ENCODE data around the gene TEX28.

The TEX28 gene

DNA sequence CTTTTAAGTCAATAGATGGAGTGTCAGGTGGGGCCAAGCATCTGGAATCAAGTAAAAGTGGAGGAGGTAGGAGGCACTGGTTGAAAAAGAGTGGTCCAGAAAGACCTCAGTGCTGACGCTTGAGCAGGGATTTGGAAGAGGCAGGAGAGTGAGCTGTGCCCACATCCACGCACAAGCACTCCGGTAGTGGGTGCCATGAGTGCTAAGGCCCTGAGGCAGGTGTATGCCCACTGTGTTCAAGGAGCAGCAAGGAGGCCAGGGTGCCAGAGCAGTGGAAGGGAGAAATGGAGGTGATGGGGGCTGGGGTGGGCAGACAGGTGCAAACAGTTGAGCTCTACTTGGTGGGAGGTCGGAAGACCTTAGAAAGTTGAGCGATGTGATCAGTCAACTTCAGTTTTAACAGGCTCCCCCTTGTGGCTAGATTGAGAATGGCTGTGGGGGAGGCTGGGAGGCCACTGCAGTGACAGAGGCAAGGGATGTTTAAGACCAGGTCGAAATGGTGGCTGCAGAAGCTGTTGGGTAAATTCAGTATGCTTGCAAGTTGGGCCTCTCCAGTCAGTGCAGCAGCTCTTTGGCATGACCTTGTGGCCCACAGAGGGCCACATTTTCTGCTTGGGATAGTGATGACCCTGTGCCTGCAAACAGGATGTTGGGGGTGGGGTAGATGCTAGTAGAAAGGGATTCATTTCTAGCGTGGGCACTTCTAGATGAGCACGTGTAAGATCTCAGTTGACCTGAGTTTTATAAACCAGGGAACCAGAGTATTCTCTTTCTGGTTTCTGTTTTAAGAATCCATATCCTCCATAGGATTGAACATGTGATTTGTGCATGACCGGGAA, 13.4 kb upstream of the TEX28 start:
- Histone ChIP-seq H3K4me1 (ENCODE audit: insufficient read depth, low read length) (peaks cover 3% of the 10 kb centered on the region; the same call in 1 of the 2 replicates), H3K4me3 (ENCODE audit: low read depth in 1 of 2, low read length in 2 of 2) (no peak overlapping the region), H3K36me3 (ENCODE audit: insufficient read depth, low read length) (no peaks in the 10 kb centered on the region), H3K9me3 (ENCODE audit: insufficient read depth, low read length, severe bottlenecking) (no peaks in the 10 kb centered on the region), H3K79me2 (ENCODE audit: insufficient read depth, low read length) (no peaks in the 10 kb centered on the region), H3K27me3 (ENCODE audit: insufficient read depth, low read length, poor library complexity) (no peaks in the 10 kb centered on the region), H4K20me1 (ENCODE audit: insufficient read depth, low read length) (no peaks in the 10 kb centered on the region), H3K4me2 (ENCODE audit: insufficient read depth, low read length) (no peak overlapping the region), H2AFZ (ENCODE audit: low read depth, low read length) (no peak overlapping the region), H3K27ac (ENCODE audit: low read length) (no peak overlapping the region), H3K9ac (ENCODE audit: low read depth, low read length) (no peak overlapping the region)
- no peak for TF ChIP-seq EZH2 (IDR thresholded peaks at IDR 0.05; ENCODE audit: borderline replicate concordance, low read depth, low read length, severe bottlenecking)
- TF ChIP-seq, protein P1, sequence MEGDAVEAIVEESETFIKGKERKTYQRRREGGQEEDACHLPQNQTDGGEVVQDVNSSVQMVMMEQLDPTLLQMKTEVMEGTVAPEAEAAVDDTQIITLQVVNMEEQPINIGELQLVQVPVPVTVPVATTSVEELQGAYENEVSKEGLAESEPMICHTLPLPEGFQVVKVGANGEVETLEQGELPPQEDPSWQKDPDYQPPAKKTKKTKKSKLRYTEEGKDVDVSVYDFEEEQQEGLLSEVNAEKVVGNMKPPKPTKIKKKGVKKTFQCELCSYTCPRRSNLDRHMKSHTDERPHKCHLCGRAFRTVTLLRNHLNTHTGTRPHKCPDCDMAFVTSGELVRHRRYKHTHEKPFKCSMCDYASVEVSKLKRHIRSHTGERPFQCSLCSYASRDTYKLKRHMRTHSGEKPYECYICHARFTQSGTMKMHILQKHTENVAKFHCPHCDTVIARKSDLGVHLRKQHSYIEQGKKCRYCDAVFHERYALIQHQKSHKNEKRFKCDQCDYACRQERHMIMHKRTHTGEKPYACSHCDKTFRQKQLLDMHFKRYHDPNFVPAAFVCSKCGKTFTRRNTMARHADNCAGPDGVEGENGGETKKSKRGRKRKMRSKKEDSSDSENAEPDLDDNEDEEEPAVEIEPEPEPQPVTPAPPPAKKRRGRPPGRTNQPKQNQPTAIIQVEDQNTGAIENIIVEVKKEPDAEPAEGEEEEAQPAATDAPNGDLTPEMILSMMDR (IDR thresholded peaks at IDR 0.05; ENCODE audit: borderline replicate concordance, extremely low read depth, low read length, poor library complexity, severe bottlenecking) = peak; percentile 82
- DNase-seq = peak; percentile 77
- ATAC-seq (ENCODE audit: insufficient read depth, low read depth) = peak; percentile 91

GRCh38 chrX:154307202-154307601, 12.3 kb upstream of the TEX28 start:
- Histone ChIP-seq H3K27me3 (ENCODE audit: insufficient read depth, low read length, poor library complexity) (no peaks in the 10 kb centered on the region), H3K4me1 (ENCODE audit: insufficient read depth, low read length) (peaks cover 3% of the 10 kb centered on the region; the same call in 1 of the 2 replicates), H3K36me3 (ENCODE audit: insufficient read depth, low read length) (no peaks in the 10 kb centered on the region), H3K79me2 (ENCODE audit: insufficient read depth, low read length) (no peaks in the 10 kb centered on the region), H3K9ac (ENCODE audit: low read depth, low read length) (no peak overlapping the region), H3K4me2 (ENCODE audit: insufficient read depth, low read length) (no peak overlapping the region), H3K4me3 (ENCODE audit: low read depth in 1 of 2, low read length in 2 of 2) (no peak overlapping the region), H3K9me3 (ENCODE audit: insufficient read depth, low read length, severe bottlenecking) (no peaks in the 10 kb centered on the region), H2AFZ (ENCODE audit: low read depth, low read length) (no peak overlapping the region), H4K20me1 (ENCODE audit: insufficient read depth, low read length) (no peaks in the 10 kb centered on the region), H3K27ac (ENCODE audit: low read length) (no peak overlapping the region)
- no peak for TF ChIP-seq EZH2 (IDR thresholded peaks at IDR 0.05; ENCODE audit: borderline replicate concordance, low read depth, low read length, severe bottlenecking)
- TF ChIP-seq, protein P1 (IDR thresholded peaks at IDR 0.05; ENCODE audit: borderline replicate concordance, extremely low read depth, low read length, poor library complexity, severe bottlenecking) = no peak
- ATAC-seq (ENCODE audit: insufficient read depth, low read depth) (no peak), DNase-seq (no peak)

DNA sequence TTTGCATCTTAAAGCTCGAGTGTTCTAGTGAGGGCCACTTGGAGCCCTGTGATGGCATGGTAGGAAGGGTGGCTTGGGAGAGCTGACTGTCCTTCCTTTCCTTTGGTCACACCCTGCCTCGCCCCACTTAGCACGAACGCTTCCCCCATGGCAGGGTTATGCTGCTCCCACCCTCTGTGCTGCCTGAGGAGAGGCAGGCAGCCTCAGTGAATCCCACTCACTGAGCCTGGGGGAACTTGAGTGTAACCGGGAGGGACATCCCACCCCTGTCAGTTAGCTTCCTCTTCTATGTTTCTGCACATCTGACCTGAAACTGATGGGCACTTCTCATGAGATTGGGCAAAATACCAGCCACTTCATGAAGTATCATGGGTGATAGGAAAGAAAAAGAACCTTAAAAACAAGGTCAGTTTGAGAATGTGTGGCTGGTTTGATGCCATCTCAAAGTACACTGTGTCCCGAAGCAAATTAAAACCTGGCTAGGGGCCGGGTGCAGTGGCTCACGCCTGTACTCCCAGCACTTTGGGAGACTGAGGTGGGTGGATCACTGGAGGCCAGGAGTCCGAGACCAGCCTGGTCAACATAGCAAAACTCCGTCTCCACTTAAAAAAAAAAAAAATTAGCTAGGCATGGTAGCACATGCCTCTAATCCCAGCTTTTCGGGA, 10.7 kb upstream of the TEX28 start:
- H2AFZ ChIP-seq (ENCODE audit: low read depth, low read length) = no peak overlapping the region
- H4K20me1 ChIP-seq (ENCODE audit: insufficient read depth, low read length) = no peaks in the 10 kb centered on the region
- H3K27ac ChIP-seq (ENCODE audit: low read length) = no peak overlapping the region
- no peaks in the 10 kb centered on the region for H3K79me2 ChIP-seq (ENCODE audit: insufficient read depth, low read length)
- no peaks in the 10 kb centered on the region for H3K36me3 ChIP-seq (ENCODE audit: insufficient read depth, low read length)
- H3K27me3 ChIP-seq (ENCODE audit: insufficient read depth, low read length, poor library complexity) = no peaks in the 10 kb centered on the region
- no peak overlapping the region for H3K9ac ChIP-seq (ENCODE audit: low read depth, low read length)
- H3K4me1 ChIP-seq (ENCODE audit: insufficient read depth, low read length) = peaks cover 3% of the 10 kb centered on the region; the same call in 1 of the 2 replicates
- H3K9me3 ChIP-seq (ENCODE audit: insufficient read depth, low read length, severe bottlenecking) = no peaks in the 10 kb centered on the region
- DNase-seq (no peak), ATAC-seq (ENCODE audit: insufficient read depth, low read depth) (no peak)
- H3K4me3 ChIP-seq (ENCODE audit: low read depth in 1 of 2, low read length in 2 of 2) = no peak overlapping the region
- H3K4me2 ChIP-seq (ENCODE audit: insufficient read depth, low read length) = no peak overlapping the region
- TF ChIP-seq, protein P1 (IDR thresholded peaks at IDR 0.05; ENCODE audit: borderline replicate concordance, extremely low read depth, low read length, poor library complexity, severe bottlenecking) = no peak
- no peak for TF ChIP-seq EZH2 (IDR thresholded peaks at IDR 0.05; ENCODE audit: borderline replicate concordance, low read depth, low read length, severe bottlenecking)
